CD4-positive, alpha-beta T cell treated with Interleukin-12 subunit alpha and Interleukin-12 subunit beta, for 1 hour (primary cell): ENCODE results near the gene SPECC1L.
"Not testable (repeated sequence)": the region's sequence is repeated elsewhere in the genome, so short reads cannot be mapped to it uniquely, and the experiment has no call there.

Experiments used
- DNase-seq: peaks from one replicate; pipeline ENCODE4 v3.0.0-alpha.2; 2020

SPECC1L gene

GRCh38 chr22:24289114-24289513, 18.5 kb downstream of the SPECC1L start:
- no peak for DNase-seq

GRCh38 chr22:24289741-24290163, 19.1 kb downstream of the SPECC1L start:
- DNase-seq, result no peak

GRCh38 chr22:24290459-24290858, 19.8 kb downstream of the SPECC1L start:
- no peak for DNase-seq

GRCh38 chr22:24291515-24292201, 21.0 kb downstream of the SPECC1L start:
- DNase-seq, result no peak

GRCh38 chr22:24292202-24292830, 21.7 kb downstream of the SPECC1L start:
- DNase-seq, result not testable (repeated sequence)

- not testable (repeated sequence) for DNase-seq
Measured at GRCh38 chr22:24294913-24295312, 24.3 kb downstream of the SPECC1L start.

GRCh38 chr22:24298497-24299155, 28.0 kb downstream of the SPECC1L start:
- DNase-seq, result not testable (repeated sequence)

- DNase-seq, result not testable (repeated sequence)
Measured at GRCh38 chr22:24300522-24300921, 29.9 kb downstream of the SPECC1L start.

GRCh38 chr22:24302591-24302990, 32.0 kb downstream of the SPECC1L start:
- no peak for DNase-seq

GRCh38 chr22:24303007-24303406, 32.4 kb downstream of the SPECC1L start:
- DNase-seq, result no peak

GRCh38 chr22:24304062-24304675, 33.5 kb downstream of the SPECC1L start:
- DNase-seq, result no peak

GRCh38 chr22:24305260-24305692, 34.6 kb downstream of the SPECC1L start:
- no peak for DNase-seq

- no peak for DNase-seq
Measured at GRCh38 chr22:24310969-24311368, 40.3 kb downstream of the SPECC1L start.

- no peak for DNase-seq
Measured at GRCh38 chr22:24315367-24315966, 44.8 kb downstream of the SPECC1L start.

- not testable (repeated sequence) for DNase-seq
Measured at GRCh38 chr22:24316264-24316663, 45.6 kb downstream of the SPECC1L start.

- DNase-seq, result not testable (repeated sequence)
Measured at GRCh38 chr22:24317511-24317910, 46.9 kb downstream of the SPECC1L start.

GRCh38 chr22:24319451-24319850, 48.8 kb downstream of the SPECC1L start:
- DNase-seq, result no peak

GRCh38 chr22:24321999-24322398, 51.4 kb downstream of the SPECC1L start:
- DNase-seq, result no peak

- no peak for DNase-seq
Measured at GRCh38 chr22:24322522-24322921, 51.9 kb downstream of the SPECC1L start.

GRCh38 chr22:24323233-24323632, 52.6 kb downstream of the SPECC1L start:
- no peak for DNase-seq

- no peak for DNase-seq
Measured at GRCh38 chr22:24323695-24324094, 53.1 kb downstream of the SPECC1L start.

- no peak for DNase-seq
Measured at GRCh38 chr22:24324137-24324536, 53.5 kb downstream of the SPECC1L start.
